Type B pancreatic cell (in vitro differentiated cells): ENCODE data around the gene MYO7A. TPM values are rescaled to one million over a fixed set of nuclear protein-coding genes. Genes with fewer than 3 reads are reported as not detected.

Source experiments
- DNase-seq: peaks from one replicate; pipeline ENCODE4 v3.0.0; 2021; ENCODE audit warnings: mixed read lengths; ENCODE audit not compliant: unreplicated experiment; ENCODE audit errors: extremely low spot score
- H3K27ac Mint-ChIP-seq: 2 replicates; pipeline ENCODE4 v1.8.0; 2021; ENCODE audit warnings: mild to moderate bottlenecking, mixed read lengths
- H3K27me3 Mint-ChIP-seq: 2 replicates; pipeline ENCODE4 v1.8.0; 2021; ENCODE audit warnings: mixed read lengths
- H3K36me3 Mint-ChIP-seq: 2 replicates; pipeline ENCODE4 v1.8.0; 2021; ENCODE audit warnings: mixed read lengths
- H3K4me1 Mint-ChIP-seq: one replicate; pipeline ENCODE4 v1.8.0; 2021; ENCODE audit warnings: mixed read lengths; ENCODE audit not compliant: unreplicated experiment
- H3K4me3 Mint-ChIP-seq: 2 replicates; pipeline ENCODE4 v1.8.0; 2021; ENCODE audit warnings: mild to moderate bottlenecking, mixed read lengths
- H3K9me3 Mint-ChIP-seq: 2 replicates; pipeline ENCODE4 v1.8.0; 2021; ENCODE audit warnings: mixed read lengths
- total RNA-seq: library from RNA; stranded (reverse); gene quantifications from 2 replicates; pipeline ENCODE4 v1.2.1, GENCODE V29; 2021; ENCODE audit warnings: low replicate concordance
- TF ChIP-seq, protein P1 (sequence below): fragments of 200-600 bp; sonication (generic); conservative IDR thresholded peaks from 2 replicates; pipeline ENCODE4 v1.5.0; 2021; ENCODE audit warnings: antibody characterized with exemption, mild to moderate bottlenecking

Gene MYO7A
- total RNA-seq, 1 donor from 2014 or later = 2.8 TPM

DNA sequence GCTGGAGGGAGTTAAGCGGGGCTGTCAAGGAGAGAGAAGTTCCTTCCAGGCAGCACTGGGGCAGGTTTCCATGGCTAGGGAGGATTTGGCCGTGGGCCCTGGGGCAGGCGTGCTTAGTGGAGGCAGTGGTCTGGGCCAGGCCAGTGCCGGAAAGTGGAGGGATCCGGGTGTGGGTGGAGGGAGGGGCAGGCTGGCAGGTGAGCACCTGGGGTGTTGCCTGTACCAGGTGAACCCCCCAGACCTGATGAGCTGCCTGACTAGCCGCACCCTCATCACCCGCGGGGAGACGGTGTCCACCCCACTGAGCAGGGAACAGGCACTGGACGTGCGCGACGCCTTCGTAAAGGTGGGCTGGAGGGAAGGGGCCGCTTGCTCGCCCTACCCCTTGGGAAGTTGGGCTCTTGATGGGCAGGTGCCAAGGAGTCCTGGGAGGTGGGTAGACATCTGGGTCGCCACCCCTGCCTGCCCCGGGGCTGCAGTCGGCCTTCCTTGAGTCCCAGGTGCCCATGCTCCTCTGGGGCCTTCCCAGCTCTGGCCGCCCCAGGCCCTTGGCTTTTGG, 32.0 kb downstream of the MYO7A start:
- H3K27ac Mint-ChIP-seq = no peak overlapping the region
- H3K4me3 Mint-ChIP-seq = no peak overlapping the region
- no peak for DNase-seq
- TF ChIP-seq, protein P1, sequence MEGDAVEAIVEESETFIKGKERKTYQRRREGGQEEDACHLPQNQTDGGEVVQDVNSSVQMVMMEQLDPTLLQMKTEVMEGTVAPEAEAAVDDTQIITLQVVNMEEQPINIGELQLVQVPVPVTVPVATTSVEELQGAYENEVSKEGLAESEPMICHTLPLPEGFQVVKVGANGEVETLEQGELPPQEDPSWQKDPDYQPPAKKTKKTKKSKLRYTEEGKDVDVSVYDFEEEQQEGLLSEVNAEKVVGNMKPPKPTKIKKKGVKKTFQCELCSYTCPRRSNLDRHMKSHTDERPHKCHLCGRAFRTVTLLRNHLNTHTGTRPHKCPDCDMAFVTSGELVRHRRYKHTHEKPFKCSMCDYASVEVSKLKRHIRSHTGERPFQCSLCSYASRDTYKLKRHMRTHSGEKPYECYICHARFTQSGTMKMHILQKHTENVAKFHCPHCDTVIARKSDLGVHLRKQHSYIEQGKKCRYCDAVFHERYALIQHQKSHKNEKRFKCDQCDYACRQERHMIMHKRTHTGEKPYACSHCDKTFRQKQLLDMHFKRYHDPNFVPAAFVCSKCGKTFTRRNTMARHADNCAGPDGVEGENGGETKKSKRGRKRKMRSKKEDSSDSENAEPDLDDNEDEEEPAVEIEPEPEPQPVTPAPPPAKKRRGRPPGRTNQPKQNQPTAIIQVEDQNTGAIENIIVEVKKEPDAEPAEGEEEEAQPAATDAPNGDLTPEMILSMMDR = no peak
- H3K36me3 Mint-ChIP-seq = no peaks in the 10 kb centered on the region
- H3K4me1 Mint-ChIP-seq = no peaks in the 10 kb centered on the region
- H3K27me3 Mint-ChIP-seq = peaks cover 4% of the 10 kb centered on the region
- no peaks in the 10 kb centered on the region for H3K9me3 Mint-ChIP-seq

DNA sequence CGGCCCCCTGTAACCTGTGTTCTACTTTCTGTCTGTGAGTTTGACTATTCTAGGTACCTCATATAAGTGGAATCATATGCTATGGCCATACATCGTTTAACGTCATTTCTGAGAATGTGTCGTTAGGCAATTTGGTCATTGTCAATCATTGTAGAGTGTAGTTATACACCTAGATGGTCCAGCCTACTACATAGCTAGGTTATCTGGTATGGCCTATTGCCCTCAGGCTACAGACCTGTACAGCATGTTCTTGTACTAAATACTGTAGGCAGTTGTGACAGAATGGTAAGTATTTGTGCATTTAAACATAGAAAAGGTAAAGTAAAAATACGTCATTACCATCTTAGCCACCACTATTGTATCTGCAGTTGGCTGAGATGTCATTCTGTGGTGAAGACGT, 35.2 kb downstream of the MYO7A start:
- Mint-ChIP-seq H3K27ac (no peak overlapping the region), H3K9me3 (no peaks in the 10 kb centered on the region), H3K4me1 (no peaks in the 10 kb centered on the region), H3K27me3 (peaks cover 4% of the 10 kb centered on the region), H3K4me3 (no peak overlapping the region), H3K36me3 (no peaks in the 10 kb centered on the region)
- no peak for DNase-seq
- TF ChIP-seq, protein P1 = no peak

DNA sequence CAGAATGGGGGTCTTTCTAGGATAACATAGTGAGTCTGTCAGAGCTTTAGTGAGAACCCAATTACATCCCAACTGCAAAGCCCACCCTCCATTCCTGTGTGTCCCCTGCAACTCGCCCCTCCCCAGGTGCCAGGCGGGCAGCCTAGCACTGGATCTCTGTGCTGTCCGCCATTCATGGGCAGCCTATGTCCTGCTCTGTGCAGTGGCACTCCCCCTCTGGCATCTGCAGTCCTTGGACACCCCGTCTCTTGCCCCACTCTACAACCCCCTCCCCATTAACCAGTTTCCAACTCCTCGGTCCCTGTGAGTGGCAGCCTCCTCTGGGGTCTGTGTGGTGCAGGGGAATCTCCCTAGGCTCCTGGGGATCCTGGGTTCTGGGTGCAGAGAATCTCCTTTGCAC, 37.0 kb downstream of the MYO7A start:
- Mint-ChIP-seq H3K4me1 (peaks cover 2% of the 10 kb centered on the region), H3K4me3 (no peak overlapping the region), H3K36me3 (no peaks in the 10 kb centered on the region), H3K9me3 (no peaks in the 10 kb centered on the region), H3K27me3 (no peaks in the 10 kb centered on the region), H3K27ac (no peak overlapping the region)
- DNase-seq = no peak
- TF ChIP-seq, protein P1 = no peak

DNA sequence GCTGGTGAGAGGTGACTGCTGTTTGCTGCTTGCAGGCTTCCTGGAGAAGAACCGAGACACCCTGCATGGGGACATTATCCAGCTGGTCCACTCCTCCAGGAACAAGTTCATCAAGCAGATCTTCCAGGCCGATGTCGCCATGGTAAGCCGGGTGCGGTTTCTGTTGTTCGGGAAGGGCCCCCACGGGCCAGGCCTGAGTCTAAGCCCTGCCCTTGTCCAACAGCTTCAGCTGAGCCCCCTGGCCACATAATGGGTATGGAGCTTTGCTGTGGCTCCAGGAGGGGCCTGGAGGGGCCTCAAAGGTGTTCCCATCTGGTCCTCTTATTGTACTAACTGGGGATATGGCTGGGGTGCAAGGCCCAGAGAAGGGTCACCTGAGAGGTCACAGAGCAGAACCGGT, 38.0 kb downstream of the MYO7A start:
- Mint-ChIP-seq H3K27me3 (no peaks in the 10 kb centered on the region), H3K27ac (no peak overlapping the region), H3K36me3 (no peaks in the 10 kb centered on the region), H3K4me1 (peaks cover 9% of the 10 kb centered on the region), H3K4me3 (no peak overlapping the region), H3K9me3 (no peaks in the 10 kb centered on the region)
- TF ChIP-seq, protein P1 = no peak
- DNase-seq = no peak

DNA sequence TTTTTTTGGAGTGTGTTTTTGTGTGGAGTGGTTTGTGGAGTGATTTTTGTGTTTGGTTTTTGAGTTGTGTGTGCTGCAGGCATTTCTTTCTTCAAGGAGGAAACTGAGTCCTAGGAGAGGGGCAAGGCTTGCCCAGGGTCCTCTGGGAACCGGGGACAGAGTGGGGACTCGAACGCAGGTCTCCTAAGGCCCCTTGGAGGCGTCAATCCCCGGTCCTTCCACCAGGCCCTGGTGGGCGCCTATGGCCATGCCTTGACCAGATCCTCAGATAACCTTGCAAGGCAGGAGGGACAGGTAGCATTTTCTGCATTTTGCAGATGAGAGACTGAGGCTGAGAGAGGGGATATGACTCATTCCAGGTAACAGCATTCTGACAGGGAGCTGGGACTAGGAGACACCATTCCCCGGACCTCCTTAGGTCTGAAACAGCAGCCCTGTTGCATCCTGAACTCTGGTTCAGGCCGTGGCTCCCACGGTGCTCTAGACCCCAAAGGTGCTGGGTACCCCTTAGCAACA, 39.1 kb downstream of the MYO7A start:
- DNase-seq = no peak
- Mint-ChIP-seq H3K27me3 (no peaks in the 10 kb centered on the region), H3K4me3 (no peak overlapping the region), H3K27ac (no peak overlapping the region), H3K36me3 (no peaks in the 10 kb centered on the region), H3K9me3 (no peaks in the 10 kb centered on the region), H3K4me1 (peaks cover 9% of the 10 kb centered on the region)
- TF ChIP-seq, protein P1 = no peak

DNA sequence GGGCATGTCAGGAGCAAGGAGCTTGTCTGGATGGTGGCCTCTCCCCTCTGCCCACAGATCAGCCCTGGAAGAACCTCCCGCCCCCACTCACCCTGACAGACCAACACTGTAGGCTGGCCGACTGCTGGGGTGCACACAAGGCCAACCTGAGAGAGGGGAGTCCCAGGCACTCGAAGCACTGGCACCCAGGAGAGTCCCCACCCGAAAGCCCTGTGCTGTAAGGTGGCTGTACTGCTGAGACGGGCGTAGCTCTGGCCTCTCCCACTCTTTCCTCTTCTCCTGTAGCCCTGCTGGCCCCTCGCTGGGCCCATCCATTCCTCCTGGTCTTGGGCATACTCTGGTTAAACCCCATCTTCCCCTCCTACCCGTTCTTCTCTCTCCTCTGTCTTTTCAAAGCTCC, 39.7 kb downstream of the MYO7A start:
- DNase-seq = no peak
- Mint-ChIP-seq H3K4me3 (no peak overlapping the region), H3K27ac (no peak overlapping the region), H3K4me1 (peaks cover 9% of the 10 kb centered on the region), H3K9me3 (no peaks in the 10 kb centered on the region), H3K27me3 (no peaks in the 10 kb centered on the region), H3K36me3 (no peaks in the 10 kb centered on the region)
- TF ChIP-seq, protein P1 = no peak
